Neuronal stem cell (in vitro differentiated cells): Measurements from ENCODE around the gene COL8A2.

Source experiments
- DNase-seq: peaks from one replicate; pipeline ENCODE4 v3.0.0-alpha.2; 2013; ENCODE audit warnings: low spot score
- H2AFZ ChIP-seq: one replicate; pipeline ENCODE4 v1.6.1; 2013; ENCODE audit warnings: mild to moderate bottlenecking, low read length, inconsistent platforms
- H2AK5ac ChIP-seq: 2 replicates; pipeline ENCODE4 v1.6.1; 2013; ENCODE audit warnings: low read depth, mild to moderate bottlenecking, inconsistent platforms, low read length, moderate library complexity, mixed read lengths
- H2BK120ac ChIP-seq: 2 replicates; pipeline ENCODE4 v1.6.1; 2013; ENCODE audit warnings: low read depth, mild to moderate bottlenecking, inconsistent platforms, low read length, moderate library complexity, mixed read lengths
- H2BK12ac ChIP-seq: one replicate; pipeline ENCODE4 v1.6.1; 2013; ENCODE audit warnings: low read length, inconsistent platforms
- H2BK15ac ChIP-seq: 2 replicates; pipeline ENCODE4 v1.6.1; 2013; ENCODE audit warnings: mild to moderate bottlenecking, low read length, inconsistent platforms, mixed read lengths
- H2BK5ac ChIP-seq: one replicate; pipeline ENCODE4 v1.6.1; 2013; ENCODE audit warnings: inconsistent platforms, mild to moderate bottlenecking, low read length, moderate library complexity
- H3K14ac ChIP-seq: one replicate; pipeline ENCODE4 v1.6.1; 2013; ENCODE audit warnings: low read length, inconsistent platforms
- H3K18ac ChIP-seq: 2 replicates; pipeline ENCODE4 v1.6.1; 2013; ENCODE audit warnings: low read length, inconsistent platforms
- H3K23ac ChIP-seq: 2 replicates; pipeline ENCODE4 v1.6.1; 2013; ENCODE audit warnings: low read depth, mild to moderate bottlenecking, mixed read lengths, low read length, inconsistent platforms; ENCODE audit not compliant: poor library complexity
- H3K27ac ChIP-seq: replicated peaks from 3 replicates; pipeline ENCODE4 v1.5.1; 2013; ENCODE audit warnings: low read length, inconsistent platforms
- H3K27me3 ChIP-seq, 3 experiments: 2 replicates each; pipeline ENCODE4 v1.6.1; 2013; ENCODE audit warnings: low read length in 3 of 3, mild to moderate bottlenecking in 2 of 3, inconsistent platforms in 1 of 3, low read depth in 1 of 3, mixed read lengths in 1 of 3, moderate library complexity in 1 of 3; ENCODE audit not compliant: control insufficient read depth in 3 of 3, insufficient read depth in 3 of 3
- H3K36me3 ChIP-seq, 2 donors: replicated peaks in 1 of 2; 2 replicates each; pipeline ENCODE4 v1.6.1; 2013; ENCODE audit warnings: low read length in 2 of 2; ENCODE audit not compliant: control insufficient read depth in 2 of 2, insufficient read depth in 2 of 2
- H3K4ac ChIP-seq: 2 replicates; pipeline ENCODE4 v1.6.1; 2013; ENCODE audit warnings: inconsistent platforms, mild to moderate bottlenecking, low read length, moderate library complexity
- H3K4me1 ChIP-seq, 2 donors: 1 replicate in 1 of 2; 2 replicates in 1 of 2; pipeline ENCODE4 v1.6.1; 2013; ENCODE audit warnings: low read length in 2 of 2, low read depth in 1 of 2; ENCODE audit not compliant: control insufficient read depth in 2 of 2, insufficient read depth in 1 of 2
- H3K4me2 ChIP-seq: one replicate; pipeline ENCODE4 v1.6.1; 2013; ENCODE audit warnings: mild to moderate bottlenecking, low read length, inconsistent platforms; ENCODE audit not compliant: insufficient read depth, poor library complexity, severe bottlenecking
- H3K4me3 ChIP-seq, 2 donors: 2 replicates each; pipeline ENCODE4 v1.5.1; 2013; ENCODE audit warnings: low read length in 2 of 2, mild to moderate bottlenecking in 2 of 2, inconsistent platforms in 1 of 2, moderate library complexity in 1 of 2
- H3K79me1 ChIP-seq: one replicate; pipeline ENCODE4 v1.6.1; 2013; ENCODE audit warnings: low read depth, mild to moderate bottlenecking, inconsistent platforms, low read length, moderate library complexity
- H3K9ac ChIP-seq: one replicate; pipeline ENCODE4 v1.6.1; 2013; ENCODE audit warnings: mild to moderate bottlenecking, low read depth, low read length, inconsistent platforms; ENCODE audit not compliant: poor library complexity
- H3K9me3 ChIP-seq, 2 donors: replicated peaks in 1 of 2; 2 replicates each; pipeline versions ENCODE3 to v1.6.1; 2013; ENCODE audit warnings: low read length in 2 of 2, mild to moderate bottlenecking in 2 of 2, inconsistent platforms in 1 of 2, low read depth in 1 of 2, mixed read lengths in 1 of 2, moderate library complexity in 1 of 2; ENCODE audit not compliant: control insufficient read depth in 2 of 2, insufficient read depth in 1 of 2
- H4K8ac ChIP-seq: one replicate; pipeline ENCODE4 v1.6.1; 2013; ENCODE audit warnings: low read depth, mild to moderate bottlenecking, inconsistent platforms, low read length, moderate library complexity
- H4K91ac ChIP-seq: one replicate; pipeline ENCODE4 v1.6.1; 2013; ENCODE audit warnings: low read length, low read depth, mild to moderate bottlenecking, inconsistent platforms; ENCODE audit not compliant: poor library complexity
- WGBS, 2 donors: extraction: QIAGEN DNeasy Blood & Tissue Kit; methylation state at CpG; one replicate each; pipeline ENCODE4 v1.1.7; 2013; ENCODE audit warnings: missing lambda C conversion rate in 2 of 2, mixed read lengths in 1 of 2; ENCODE audit not compliant: insufficient read length in 2 of 2, insufficient replicate concordance in 1 of 2; ENCODE audit errors: extremely low coverage in 2 of 2; 5-methylcytosine and 5-hydroxymethylcytosine counted together

COL8A2 gene

DNA sequence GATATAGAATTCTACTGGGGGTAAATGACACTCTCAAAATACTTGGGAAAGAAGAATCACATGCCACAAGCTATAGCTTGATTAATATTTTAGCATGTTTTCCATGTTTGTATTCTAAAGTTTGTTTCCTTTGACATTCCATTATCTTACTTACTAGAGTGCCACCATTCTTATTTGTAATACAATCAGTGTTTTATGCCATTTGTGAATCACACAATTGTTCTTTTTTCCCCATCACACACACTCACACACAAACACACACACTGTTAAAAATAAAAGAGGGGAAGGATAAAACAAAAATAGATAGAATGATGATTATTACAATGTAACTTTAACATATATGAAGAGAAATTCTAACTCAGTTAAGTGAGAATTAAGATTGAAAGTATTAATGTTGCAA lies 57.2 kb downstream of the COL8A2 start:
- Histone ChIP-seq H2BK15ac (no peak overlapping the region), H3K36me3 (peaks cover 0 to 11% of the 10 kb centered on the region in 2 donors), H2BK12ac (no peak overlapping the region), H3K18ac (no peak overlapping the region), H3K4me1 (no peaks in the 10 kb centered on the region), H2BK120ac (no peak overlapping the region), H3K4me2 (no peak overlapping the region), H3K27me3 (no peaks in the 10 kb centered on the region), H3K4ac (no peak overlapping the region), H4K91ac (no peak overlapping the region), H3K9me3 (peaks cover 0 to 3% of the 10 kb centered on the region in 2 donors), H3K4me3 (no peak overlapping the region), H2BK5ac (no peak overlapping the region), H3K27ac (no peak overlapping the region), H4K8ac (no peak overlapping the region), H2AFZ (no peak overlapping the region), H3K23ac (no peak overlapping the region), H3K14ac (no peak overlapping the region), H3K79me1 (no peaks in the 10 kb centered on the region), H2AK5ac (no peak overlapping the region), H3K9ac (no peak overlapping the region)
- DNase-seq: no peak

DNA sequence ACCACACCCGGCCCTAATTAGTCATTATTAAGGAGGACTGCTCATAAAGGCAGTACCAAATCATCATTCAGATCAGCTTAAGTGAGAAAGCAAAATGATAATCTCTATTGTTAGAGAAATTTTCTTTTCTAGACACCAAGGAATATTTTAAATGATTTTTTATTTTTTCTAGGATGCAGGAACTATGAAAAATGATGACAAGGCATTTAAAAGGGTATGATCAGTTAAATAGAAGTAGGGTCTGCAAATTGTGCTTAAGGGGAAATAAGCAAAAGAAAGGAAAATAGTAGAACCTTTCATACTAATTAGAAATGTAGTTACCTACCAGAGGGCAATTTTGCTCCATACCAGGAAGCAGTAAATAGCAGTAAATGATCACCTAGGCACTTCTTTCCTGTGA lies 62.7 kb downstream of the COL8A2 start:
- Histone ChIP-seq H2BK15ac (no peak overlapping the region), H3K23ac (no peak overlapping the region), H2BK120ac (no peak overlapping the region), H3K4me2 (no peak overlapping the region), H3K4me3 (no peak overlapping the region), H2BK5ac (no peak overlapping the region), H3K9ac (no peak overlapping the region), H3K14ac (no peak overlapping the region), H3K27ac (no peak overlapping the region), H3K9me3 (no peaks in the 10 kb centered on the region), H3K27me3 (no peaks in the 10 kb centered on the region), H3K4ac (no peak overlapping the region), H2BK12ac (no peak overlapping the region), H2AK5ac (no peak overlapping the region), H3K4me1 (no peaks in the 10 kb centered on the region), H3K18ac (no peak overlapping the region), H4K91ac (no peak overlapping the region), H2AFZ (no peak overlapping the region), H3K36me3 (peaks cover 0 to 56% of the 10 kb centered on the region in 2 donors), H3K79me1 (no peaks in the 10 kb centered on the region), H4K8ac (no peak overlapping the region)
- WGBS, 2 donors: no CpG with 5 or more reads among the region's 1 CpG
- DNase-seq: no peak

DNA sequence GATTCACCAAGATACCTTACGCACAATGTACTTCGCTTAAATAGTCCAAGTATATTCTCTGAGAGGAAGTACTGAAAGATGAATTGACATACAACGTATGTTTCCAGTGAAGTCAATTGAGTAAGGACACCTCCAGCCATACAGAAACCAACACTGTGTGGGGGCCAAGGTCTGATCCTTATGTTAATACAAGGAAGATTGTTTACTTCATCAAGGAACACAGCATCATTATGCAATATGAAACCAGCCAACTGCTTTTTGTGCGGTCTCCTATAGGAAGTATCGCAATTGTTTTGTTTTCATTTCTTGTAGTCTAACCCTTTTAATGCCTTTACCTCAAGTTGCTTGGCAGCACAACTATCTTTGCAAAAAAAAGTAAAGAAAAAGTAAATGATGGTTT lies 69.3 kb downstream of the COL8A2 start:
- Histone ChIP-seq H2BK120ac (no peak overlapping the region), H2AK5ac (no peak overlapping the region), H2BK15ac (no peak overlapping the region), H3K4me3 (no peak overlapping the region), H4K91ac (no peak overlapping the region), H3K4me2 (no peak overlapping the region), H3K14ac (no peak overlapping the region), H2BK12ac (no peak overlapping the region), H3K4ac (no peak overlapping the region), H3K27me3 (no peaks in the 10 kb centered on the region), H2BK5ac (no peak overlapping the region), H3K9ac (no peak overlapping the region), H2AFZ (no peak overlapping the region), H4K8ac (no peak overlapping the region), H3K9me3 (no peaks in the 10 kb centered on the region), H3K4me1 (no peaks in the 10 kb centered on the region), H3K18ac (no peak overlapping the region), H3K27ac (no peak overlapping the region), H3K79me1 (no peaks in the 10 kb centered on the region), H3K36me3 (peaks cover 3 to 82% of the 10 kb centered on the region in 2 donors), H3K23ac (no peak overlapping the region)
- no peak for DNase-seq
- no CpG with 5 or more reads among the region's 5 CpGs for WGBS, 2 donors

DNA sequence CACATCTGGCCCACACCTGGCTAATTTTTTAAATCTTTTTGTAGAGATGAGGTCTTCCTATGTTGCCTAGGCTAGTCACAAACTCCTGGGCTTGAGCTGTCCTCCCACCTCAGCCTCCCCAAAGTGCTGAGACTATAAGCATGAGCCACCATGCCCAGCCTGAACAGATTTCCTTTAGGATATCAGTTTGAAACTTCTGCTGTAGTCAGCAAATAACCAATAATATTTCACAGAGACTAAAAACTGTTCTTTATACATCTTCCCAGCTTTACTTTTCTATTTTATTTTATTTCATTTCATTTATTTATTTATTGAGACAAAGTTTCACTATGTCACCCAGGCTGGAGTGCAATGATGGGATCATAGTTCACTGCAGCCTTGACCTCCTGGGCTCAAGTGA lies 71.0 kb downstream of the COL8A2 start:
- DNase-seq: no peak
- Histone ChIP-seq H3K9me3 (no peaks in the 10 kb centered on the region), H3K27me3 (no peaks in the 10 kb centered on the region), H4K91ac (no peak overlapping the region), H3K27ac (no peak overlapping the region), H2BK15ac (no peak overlapping the region), H2AK5ac (no peak overlapping the region), H2AFZ (no peak overlapping the region), H3K23ac (no peak overlapping the region), H3K14ac (no peak overlapping the region), H2BK5ac (no peak overlapping the region), H3K4ac (no peak overlapping the region), H3K4me3 (no peak overlapping the region), H3K4me1 (no peaks in the 10 kb centered on the region), H3K9ac (no peak overlapping the region), H3K18ac (no peak overlapping the region), H3K36me3 (peaks cover 3 to 77% of the 10 kb centered on the region in 2 donors), H2BK12ac (no peak overlapping the region), H3K4me2 (no peak overlapping the region), H2BK120ac (no peak overlapping the region), H3K79me1 (no peaks in the 10 kb centered on the region), H4K8ac (no peak overlapping the region)
